ENCODE results near the gene ANKH.

GRCh38 chr5:14726066-14726838 is 145.3 kb downstream of the ANKH start:
- TF ChIP-seq POLR2AphosphoS5 (IDR thresholded peaks at IDR 0.05) (no peak), CTCF (IDR thresholded peaks at IDR 0.05) (no peak)
